Measurements from ENCODE around the gene MX1.

DNA sequence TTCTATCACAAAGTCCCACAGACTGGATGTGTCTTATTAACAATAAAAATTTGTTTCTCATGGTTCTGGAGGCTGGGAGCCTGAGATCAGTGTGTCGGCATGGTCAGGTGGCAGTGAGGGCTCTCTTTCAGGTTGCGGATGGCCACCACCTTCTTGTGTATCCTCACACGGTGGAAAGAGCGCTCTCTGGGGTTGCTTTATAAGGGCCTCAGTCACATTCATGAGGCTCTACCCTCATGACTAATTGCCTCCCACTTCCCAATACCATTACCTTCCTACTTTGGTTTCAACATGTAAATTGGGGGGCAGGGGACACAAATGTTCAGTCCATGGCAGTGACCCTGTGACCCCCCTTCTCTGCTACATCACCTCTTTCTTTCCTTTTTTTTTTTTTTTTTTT lies 20.7 kb upstream of the MX1 start:
- TF ChIP-seq, protein P1, sequence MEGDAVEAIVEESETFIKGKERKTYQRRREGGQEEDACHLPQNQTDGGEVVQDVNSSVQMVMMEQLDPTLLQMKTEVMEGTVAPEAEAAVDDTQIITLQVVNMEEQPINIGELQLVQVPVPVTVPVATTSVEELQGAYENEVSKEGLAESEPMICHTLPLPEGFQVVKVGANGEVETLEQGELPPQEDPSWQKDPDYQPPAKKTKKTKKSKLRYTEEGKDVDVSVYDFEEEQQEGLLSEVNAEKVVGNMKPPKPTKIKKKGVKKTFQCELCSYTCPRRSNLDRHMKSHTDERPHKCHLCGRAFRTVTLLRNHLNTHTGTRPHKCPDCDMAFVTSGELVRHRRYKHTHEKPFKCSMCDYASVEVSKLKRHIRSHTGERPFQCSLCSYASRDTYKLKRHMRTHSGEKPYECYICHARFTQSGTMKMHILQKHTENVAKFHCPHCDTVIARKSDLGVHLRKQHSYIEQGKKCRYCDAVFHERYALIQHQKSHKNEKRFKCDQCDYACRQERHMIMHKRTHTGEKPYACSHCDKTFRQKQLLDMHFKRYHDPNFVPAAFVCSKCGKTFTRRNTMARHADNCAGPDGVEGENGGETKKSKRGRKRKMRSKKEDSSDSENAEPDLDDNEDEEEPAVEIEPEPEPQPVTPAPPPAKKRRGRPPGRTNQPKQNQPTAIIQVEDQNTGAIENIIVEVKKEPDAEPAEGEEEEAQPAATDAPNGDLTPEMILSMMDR (conservative IDR thresholded peaks at IDR 0.05), result no peak
- no peak for TF ChIP-seq EZH2 (IDR thresholded peaks at IDR 0.05; ENCODE audit: low read depth)

Data from PC-9 (cell line).